ENCODE data around the gene PRXL2B.

The PRXL2B gene

DNA sequence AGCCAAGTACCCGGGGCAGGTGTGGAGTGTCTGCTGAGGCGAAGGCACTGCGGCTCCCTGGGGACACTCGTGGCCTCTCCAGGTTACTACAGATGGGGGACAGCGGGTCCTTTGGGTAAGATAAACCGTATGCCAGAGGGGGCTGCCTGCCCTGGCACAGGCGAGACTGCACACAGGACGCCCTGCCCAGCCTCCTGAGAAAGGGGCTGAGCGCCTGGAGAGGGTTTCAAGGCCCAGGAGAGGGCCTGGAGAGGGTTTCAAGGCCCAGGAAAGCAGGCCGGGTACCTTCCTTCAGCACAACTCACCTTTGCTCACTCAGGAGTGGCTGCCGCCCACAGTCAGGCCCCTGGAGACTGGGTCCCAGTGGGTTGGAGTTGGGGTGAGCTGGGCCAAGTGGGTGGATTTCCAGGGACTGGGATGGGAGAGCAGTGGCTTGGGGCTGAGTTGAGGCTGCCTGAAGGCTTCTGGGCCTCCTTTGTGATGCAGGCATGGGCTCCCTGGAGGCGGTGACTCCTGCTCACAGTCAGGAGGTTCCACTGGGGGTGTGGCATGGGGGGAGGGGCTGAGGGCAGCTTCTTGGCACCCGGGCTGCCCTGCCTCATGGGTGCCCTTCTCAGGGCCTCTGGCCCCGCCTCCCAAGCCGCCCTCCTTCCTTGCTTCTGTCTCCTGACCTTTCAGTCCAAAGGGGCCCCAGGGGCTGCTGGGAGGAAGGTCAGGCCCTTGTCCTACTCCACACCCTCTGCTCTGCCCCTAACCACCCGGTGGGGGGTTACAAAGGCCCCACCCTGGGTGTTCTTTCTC, 46.2 kb downstream of the PRXL2B start, which contains the start of gene MMEL1:
MMEL1 (minus strand) TSS at position 456 of the 801 bp plus-strand sequence. CDS start 3,532 bp downstream, outside the sequence.
- in situ Hi-C loops (cut with HindIII; ENCODE audit: low sequenced_read_pairs): no loop called here

DNA sequence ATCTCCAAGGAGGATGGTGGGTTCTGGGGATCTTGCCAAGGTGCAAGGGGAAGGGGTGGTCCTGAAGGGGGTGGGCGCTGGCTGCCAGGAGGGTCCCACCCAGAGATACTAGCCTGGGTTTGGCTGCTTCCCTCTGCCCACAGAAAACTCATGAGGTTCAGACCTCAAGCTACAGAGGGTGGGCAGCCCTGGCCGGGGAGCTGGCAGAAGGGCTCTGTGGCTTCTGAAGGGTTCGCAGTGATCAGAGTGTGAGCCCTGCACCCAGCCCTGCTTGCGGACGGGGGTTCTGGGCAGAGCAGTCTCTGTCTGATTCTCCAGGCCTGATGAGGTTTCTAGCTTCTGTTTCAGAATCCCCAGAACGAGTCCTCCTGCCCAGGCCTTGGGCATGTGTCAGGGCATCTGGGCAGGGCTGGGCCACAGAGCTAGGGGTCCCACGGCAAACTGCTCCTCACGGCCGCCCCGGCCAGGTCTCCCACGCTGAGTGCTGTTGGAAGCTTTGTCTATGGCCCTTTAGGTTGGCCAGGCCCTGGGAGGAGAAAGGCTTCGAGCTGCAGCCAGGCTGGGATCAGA, 46.9 kb downstream of the PRXL2B start:
- in situ Hi-C loops (cut with HindIII; ENCODE audit: low sequenced_read_pairs): no loop called here

DNA sequence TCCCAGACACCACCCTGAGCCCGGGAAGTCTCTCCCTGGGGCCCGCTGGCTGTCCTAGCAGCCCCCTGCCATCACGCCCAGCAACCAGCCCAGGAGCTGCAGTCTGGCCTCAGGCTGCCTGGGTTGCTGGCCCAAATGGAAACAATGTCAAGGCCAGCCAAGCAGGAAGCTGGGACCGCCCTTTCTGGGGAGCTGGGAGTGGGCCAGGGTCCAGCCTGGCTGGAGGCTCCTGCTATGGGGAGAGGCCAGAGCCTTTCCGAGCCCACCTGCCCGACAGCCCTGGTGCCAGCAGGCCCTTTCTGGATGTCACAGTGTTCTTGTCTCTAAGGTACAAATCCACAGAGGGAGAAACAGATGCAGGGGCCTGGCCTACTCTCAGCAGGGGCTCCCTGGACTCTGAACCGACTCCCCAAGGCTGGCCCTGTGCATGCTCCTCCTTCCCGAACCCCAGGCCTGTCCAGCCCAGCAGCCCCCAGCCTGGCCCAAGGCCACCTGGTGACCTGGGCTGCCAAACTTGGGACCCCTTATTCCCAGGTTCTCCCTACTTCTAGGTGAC, 47.4 kb downstream of the PRXL2B start:
- in situ Hi-C loops (cut with HindIII; ENCODE audit: low sequenced_read_pairs): no loop called here

DNA sequence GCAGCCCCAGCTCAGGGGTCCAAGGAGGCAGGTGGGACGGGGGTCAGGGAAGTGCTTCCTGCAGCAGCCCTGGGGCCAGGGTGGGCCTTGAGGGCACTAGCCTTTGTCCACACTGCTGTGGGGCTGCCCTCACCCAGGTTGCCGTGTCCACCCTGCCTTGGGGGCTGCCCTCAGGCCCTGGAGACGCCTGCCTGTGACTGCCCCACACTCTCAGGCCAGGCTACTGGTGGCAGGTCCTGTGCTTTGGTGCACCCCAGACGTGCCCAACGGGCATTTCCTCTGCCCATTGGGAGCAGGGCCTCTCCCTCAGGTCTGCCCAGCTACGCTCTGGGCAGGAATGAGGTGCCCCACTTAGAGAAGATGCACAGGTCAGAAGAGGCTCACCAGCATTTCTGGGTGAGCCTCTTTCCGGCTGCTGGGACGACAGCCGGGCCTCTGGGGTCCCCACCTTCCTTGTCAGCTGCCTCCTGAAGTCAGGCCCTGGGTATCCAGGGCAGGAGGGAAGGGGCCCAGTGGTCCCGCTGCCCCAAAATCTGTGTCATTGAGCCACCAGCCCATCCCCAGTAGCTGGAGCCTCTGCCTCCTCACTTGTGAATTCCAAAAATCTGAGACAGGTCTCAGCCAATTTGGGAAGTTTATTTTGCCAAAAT, 48.9 kb downstream of the PRXL2B start:
- in situ Hi-C loops (cut with HindIII; ENCODE audit: low sequenced_read_pairs): no loop called here

DNA sequence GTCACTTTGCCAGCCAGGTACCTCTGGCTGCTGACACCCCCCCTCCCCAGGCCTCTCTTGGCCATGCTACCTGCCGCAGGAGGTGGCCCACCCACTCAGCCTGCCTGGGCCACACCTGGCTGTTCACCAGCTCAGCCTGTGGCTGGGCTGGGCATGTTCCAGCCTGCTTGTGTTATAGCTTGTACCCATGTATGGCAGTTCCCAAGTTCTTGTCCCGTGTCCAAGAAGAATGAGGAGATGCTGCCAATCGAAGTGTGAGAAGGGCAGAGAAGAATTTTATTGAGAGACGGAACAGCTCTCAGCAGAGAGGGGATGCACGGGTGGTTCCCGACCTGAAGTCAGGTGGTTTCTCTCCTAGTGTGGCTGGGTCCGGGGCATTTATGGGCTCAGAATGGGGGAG, 50.2 kb downstream of the PRXL2B start:
- in situ Hi-C loops (cut with HindIII; ENCODE audit: low sequenced_read_pairs): no loop called here

DNA sequence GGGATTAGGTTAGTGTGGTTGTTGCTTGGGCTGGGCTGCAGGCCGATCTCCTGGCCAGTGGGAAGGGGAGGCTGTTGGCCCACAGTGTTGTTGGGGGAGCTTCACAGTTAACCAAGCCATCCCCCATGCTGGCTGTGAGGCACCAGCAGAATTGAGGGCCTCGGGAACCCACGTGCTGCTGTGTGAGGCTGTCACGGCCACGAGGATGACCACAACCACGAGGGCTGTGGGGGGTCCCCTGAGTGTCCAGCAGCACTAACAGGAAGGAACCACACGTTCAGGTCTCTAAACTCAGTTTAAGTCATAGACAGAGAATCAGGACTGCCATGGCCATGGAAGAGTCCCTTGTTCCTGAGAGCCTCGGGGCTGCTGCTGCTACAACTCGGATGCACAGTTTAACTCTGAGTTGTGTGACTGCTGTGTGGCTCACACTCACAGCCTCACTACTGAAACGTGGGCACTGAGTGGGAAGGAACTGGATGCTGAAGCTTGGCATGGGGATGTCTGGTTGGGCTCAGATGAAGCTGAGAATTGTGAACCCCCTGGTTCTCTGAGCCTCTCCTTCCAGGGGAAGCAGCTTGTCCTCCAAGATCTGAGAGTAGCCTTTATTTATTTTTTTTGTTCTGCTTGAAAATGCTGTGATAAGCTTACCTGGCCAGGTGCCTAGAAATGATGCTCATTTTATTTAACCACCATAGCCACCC, 51.0 kb downstream of the PRXL2B start:
- in situ Hi-C loops (cut with HindIII; ENCODE audit: low sequenced_read_pairs): no loop called here

DNA sequence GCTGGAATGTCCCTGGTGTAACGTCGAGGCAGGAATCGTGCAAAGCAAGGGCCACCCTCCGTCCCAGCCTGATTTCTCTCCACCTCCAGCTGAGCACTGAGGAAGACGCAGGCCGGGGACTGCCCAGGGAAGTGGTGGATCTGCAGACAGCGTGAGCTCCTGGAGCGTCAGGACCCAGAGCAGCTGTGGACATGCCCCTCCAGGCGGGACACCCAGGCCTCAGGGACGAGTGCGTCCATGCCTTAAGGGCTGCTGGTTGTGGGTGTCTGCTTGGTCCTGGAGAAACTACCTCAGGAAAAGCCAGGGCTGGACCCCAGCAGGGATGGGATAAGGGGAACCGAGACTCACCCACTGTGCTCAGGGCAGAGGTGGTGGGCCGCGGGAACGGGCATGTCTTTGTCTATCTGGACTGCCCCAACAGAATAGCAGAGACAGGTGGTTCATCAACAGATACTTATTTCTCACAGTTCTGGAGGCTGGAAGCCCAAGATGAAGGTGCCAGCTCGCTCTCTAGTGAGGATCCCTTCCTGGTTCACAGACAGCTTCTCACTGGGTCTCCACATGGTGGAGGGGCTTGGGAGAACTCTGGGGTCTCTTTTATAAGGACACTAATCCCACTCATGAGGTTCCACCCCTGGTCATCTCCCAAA, 52.0 kb downstream of the PRXL2B start:
- in situ Hi-C loops (cut with HindIII; ENCODE audit: low sequenced_read_pairs): no loop called here

DNA sequence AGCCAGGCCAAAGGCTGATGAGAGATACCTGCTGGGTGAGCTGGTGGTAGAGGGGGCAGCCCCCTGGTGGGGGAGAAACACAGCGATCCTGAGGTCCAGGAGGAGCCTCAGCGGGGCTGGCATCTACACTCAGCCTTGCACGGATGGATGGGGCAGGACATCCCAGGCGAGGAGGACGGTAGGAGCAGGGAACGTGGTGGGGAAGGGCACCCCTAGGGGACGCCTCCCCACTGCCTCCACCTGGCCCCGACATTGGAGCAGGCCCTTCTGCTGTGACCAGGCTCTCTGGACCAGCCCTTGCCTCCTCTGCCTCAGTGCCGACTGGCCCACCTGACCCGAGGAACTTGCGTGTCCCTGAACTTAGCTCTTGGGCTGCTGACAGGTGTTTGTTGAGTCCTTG, 52.6 kb downstream of the PRXL2B start:
- in situ Hi-C loops (cut with HindIII; ENCODE audit: low sequenced_read_pairs): no loop called here

DNA sequence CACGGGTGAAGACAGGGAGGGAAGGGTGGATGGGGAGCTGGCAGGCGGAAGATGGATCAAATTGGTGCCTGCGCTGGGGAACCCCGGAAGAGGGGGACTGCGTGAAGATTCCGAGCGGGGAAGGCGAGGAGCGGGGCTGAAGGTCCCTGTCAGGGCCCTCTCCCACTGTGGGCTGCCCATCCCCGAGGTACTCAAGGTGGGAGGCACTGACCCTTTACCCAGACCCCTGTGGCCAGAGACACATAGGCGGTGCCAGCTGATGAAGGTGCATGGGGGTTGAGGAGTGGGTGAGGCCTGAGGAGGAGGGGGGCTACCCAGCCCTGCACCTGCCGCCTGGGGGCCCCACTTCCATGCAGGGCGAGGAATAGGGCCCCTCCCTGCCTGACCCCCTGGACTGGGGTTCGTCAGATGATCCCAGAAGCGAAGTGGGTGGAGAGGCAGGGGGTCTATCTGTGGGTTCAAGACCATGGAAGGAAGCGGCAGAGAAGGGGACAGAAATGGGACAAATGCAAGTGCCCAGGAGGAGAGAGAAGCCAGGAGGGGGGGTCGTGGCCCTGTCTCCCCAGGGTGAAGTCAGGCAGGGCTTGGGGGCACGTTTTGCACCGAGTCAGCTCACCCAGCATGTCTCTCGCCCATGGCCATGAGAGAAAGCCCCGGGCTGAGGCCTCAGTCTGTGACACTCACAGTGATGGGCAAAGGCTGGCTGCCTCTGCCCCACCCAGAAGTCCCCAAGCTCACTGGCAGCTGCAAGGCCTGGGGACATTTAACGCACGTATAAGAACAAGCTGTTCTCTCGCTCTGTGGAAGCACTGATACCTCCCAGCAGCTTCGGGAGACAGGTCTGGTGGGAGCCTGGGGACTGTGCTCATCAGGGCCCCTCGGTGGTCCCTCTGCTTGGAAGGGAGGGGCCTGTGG, 53.3 kb downstream of the PRXL2B start:
- in situ Hi-C loops (cut with HindIII; ENCODE audit: low sequenced_read_pairs): no loop called here

DNA sequence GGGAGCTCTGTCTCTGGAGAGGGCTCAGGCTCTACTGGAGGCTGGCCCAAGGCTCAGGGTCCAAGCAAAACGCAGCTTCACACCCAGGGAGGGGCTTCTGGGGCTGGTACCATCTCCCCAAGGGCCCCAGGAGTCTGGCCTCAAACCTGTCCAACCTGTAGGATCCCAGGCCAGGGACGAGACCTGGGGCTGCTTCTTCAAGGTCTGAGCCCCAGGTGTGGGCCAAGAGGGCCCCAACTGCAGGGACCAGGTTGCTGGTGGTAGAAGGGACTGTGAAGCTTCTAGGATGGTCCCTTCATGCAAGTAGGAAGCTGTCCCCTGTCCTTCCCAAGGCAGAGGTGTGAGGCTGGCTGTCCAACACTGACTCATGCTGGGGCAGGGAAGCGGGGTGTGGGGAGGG, 54.0 kb downstream of the PRXL2B start:
- in situ Hi-C loops (cut with HindIII; ENCODE audit: low sequenced_read_pairs): no loop called here
